ENCODE data around the gene AFP.

The AFP gene

DNA sequence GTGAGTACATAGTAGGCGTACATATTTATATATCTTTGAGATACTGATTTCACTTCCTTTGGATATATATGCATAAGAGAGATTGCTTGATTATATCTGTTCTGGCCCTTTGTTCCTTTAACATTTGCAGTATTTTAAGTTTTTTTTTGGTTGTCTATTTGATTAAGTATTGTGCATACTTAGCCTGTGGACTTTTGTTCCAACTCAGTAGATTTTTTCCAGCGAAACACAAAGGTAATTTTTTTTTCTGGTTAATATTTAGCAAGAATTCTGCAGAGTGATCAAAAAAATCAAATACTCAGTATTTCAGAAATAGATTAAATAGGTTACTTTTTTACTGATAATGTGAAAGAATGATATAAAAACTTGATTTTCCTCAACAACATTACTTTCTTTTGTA, 45.3 kb downstream of the AFP start, which contains the start of gene AFM:
AFM (plus strand) TSS at position 388 of the 400 bp plus-strand sequence. CDS start 31 bp downstream, outside the sequence.
- H3K27ac ChIP-seq (ENCODE audit: low read length): no peak within 1 kb of the TSS
- no peaks in the 10 kb centered on the region for H3K4me1 ChIP-seq (ENCODE audit: control insufficient read depth in 1 of 2, insufficient read depth in 2 of 2, low read length in 2 of 2)
- no peak within 1 kb of the TSS for H3K4me3 ChIP-seq (ENCODE audit: low read depth in 1 of 2, low read length in 2 of 2)
- no peaks in the 10 kb centered on the region for H3K27me3 ChIP-seq (ENCODE audit: low read depth, low read length)
- no peaks in the 10 kb centered on the region for H3K36me3 ChIP-seq (ENCODE audit: control insufficient read depth in 1 of 2, insufficient read depth in 2 of 2, low read length in 2 of 2)
- no peaks in the 10 kb centered on the region for H3K9me3 ChIP-seq (ENCODE audit: control insufficient read depth in 1 of 2, low read length in 2 of 2)

- Histone ChIP-seq H3K27me3 (ENCODE audit: low read depth, low read length) (no peaks in the 10 kb centered on the region), H3K9me3 (ENCODE audit: control insufficient read depth in 1 of 2, low read length in 2 of 2) (no peaks in the 10 kb centered on the region), H3K36me3 (ENCODE audit: control insufficient read depth in 1 of 2, insufficient read depth in 2 of 2, low read length in 2 of 2) (no peaks in the 10 kb centered on the region), H3K4me1 (ENCODE audit: control insufficient read depth in 1 of 2, insufficient read depth in 2 of 2, low read length in 2 of 2) (no peaks in the 10 kb centered on the region), H3K4me3 (ENCODE audit: low read depth in 1 of 2, low read length in 2 of 2) (no peak overlapping the region), H3K27ac (ENCODE audit: low read length) (no peak overlapping the region)
Measured at GRCh38 chr4:73485085-73485484, 49.1 kb downstream of the AFP start.

GRCh38 chr4:73485596-73485995, 49.6 kb downstream of the AFP start:
- Histone ChIP-seq H3K27ac (ENCODE audit: low read length) (no peak overlapping the region), H3K4me3 (ENCODE audit: low read depth in 1 of 2, low read length in 2 of 2) (no peak overlapping the region), H3K9me3 (ENCODE audit: control insufficient read depth in 1 of 2, low read length in 2 of 2) (no peaks in the 10 kb centered on the region), H3K36me3 (ENCODE audit: control insufficient read depth in 1 of 2, insufficient read depth in 2 of 2, low read length in 2 of 2) (no peaks in the 10 kb centered on the region), H3K4me1 (ENCODE audit: control insufficient read depth in 1 of 2, insufficient read depth in 2 of 2, low read length in 2 of 2) (no peaks in the 10 kb centered on the region), H3K27me3 (ENCODE audit: low read depth, low read length) (no peaks in the 10 kb centered on the region)

GRCh38 chr4:73486497-73486896, 50.5 kb downstream of the AFP start:
- Histone ChIP-seq H3K27ac (ENCODE audit: low read length) (no peak overlapping the region), H3K4me1 (ENCODE audit: control insufficient read depth in 1 of 2, insufficient read depth in 2 of 2, low read length in 2 of 2) (no peaks in the 10 kb centered on the region), H3K27me3 (ENCODE audit: low read depth, low read length) (no peaks in the 10 kb centered on the region), H3K4me3 (ENCODE audit: low read depth in 1 of 2, low read length in 2 of 2) (no peak overlapping the region), H3K9me3 (ENCODE audit: control insufficient read depth in 1 of 2, low read length in 2 of 2) (no peaks in the 10 kb centered on the region), H3K36me3 (ENCODE audit: control insufficient read depth in 1 of 2, insufficient read depth in 2 of 2, low read length in 2 of 2) (no peaks in the 10 kb centered on the region)

GRCh38 chr4:73487233-73487632, 51.2 kb downstream of the AFP start:
- Histone ChIP-seq H3K27ac (ENCODE audit: low read length) (no peak overlapping the region), H3K27me3 (ENCODE audit: low read depth, low read length) (no peaks in the 10 kb centered on the region), H3K4me1 (ENCODE audit: control insufficient read depth in 1 of 2, insufficient read depth in 2 of 2, low read length in 2 of 2) (no peaks in the 10 kb centered on the region), H3K36me3 (ENCODE audit: control insufficient read depth in 1 of 2, insufficient read depth in 2 of 2, low read length in 2 of 2) (no peaks in the 10 kb centered on the region), H3K9me3 (ENCODE audit: control insufficient read depth in 1 of 2, low read length in 2 of 2) (no peaks in the 10 kb centered on the region), H3K4me3 (ENCODE audit: low read depth in 1 of 2, low read length in 2 of 2) (no peak overlapping the region)

GRCh38 chr4:73499996-73500765, 64.2 kb downstream of the AFP start:
- Histone ChIP-seq H3K27ac (ENCODE audit: low read length) (peak overlapping the region; percentile 45), H3K4me1 (ENCODE audit: control insufficient read depth in 1 of 2, insufficient read depth in 2 of 2, low read length in 2 of 2) (peaks cover 0 to 7% of the 10 kb centered on the region in 2 donors), H3K36me3 (ENCODE audit: control insufficient read depth in 1 of 2, insufficient read depth in 2 of 2, low read length in 2 of 2) (no peaks in the 10 kb centered on the region), H3K9me3 (ENCODE audit: control insufficient read depth in 1 of 2, low read length in 2 of 2) (no peaks in the 10 kb centered on the region), H3K4me3 (ENCODE audit: low read depth in 1 of 2, low read length in 2 of 2) (no peak overlapping the region), H3K27me3 (ENCODE audit: low read depth, low read length) (no peaks in the 10 kb centered on the region)

DNA sequence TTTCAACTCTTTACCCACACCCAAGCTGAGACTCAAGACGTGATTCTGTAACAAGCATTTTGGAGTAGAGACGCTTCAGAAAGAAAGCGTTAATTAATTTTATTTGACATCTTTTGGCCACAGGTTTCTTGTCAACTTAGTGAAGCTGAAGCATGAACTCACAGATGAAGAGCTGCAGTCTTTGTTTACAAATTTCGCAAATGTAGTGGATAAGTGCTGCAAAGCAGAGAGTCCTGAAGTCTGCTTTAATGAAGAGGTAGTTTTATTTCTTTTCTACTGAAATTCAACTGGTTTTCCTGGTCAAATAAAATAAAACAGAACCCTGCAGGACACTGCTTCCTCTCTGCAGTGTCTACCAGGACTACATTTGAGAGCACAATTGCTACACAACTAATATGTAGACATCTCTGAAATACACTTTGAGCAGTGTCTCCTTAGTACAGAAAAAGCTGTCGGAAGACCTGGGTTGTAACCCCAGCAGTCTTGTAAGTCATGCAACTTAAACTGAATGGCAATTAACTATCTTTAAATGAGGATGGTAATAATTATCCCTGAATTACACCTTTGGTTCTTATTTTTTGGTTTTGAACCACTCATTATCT, 65.7 kb downstream of the AFP start:
- Histone ChIP-seq H3K9me3 (ENCODE audit: control insufficient read depth in 1 of 2, low read length in 2 of 2) (no peaks in the 10 kb centered on the region), H3K27ac (ENCODE audit: low read length) (no peak overlapping the region), H3K4me3 (ENCODE audit: low read depth in 1 of 2, low read length in 2 of 2) (no peak overlapping the region), H3K36me3 (ENCODE audit: control insufficient read depth in 1 of 2, insufficient read depth in 2 of 2, low read length in 2 of 2) (no peaks in the 10 kb centered on the region), H3K4me1 (ENCODE audit: control insufficient read depth in 1 of 2, insufficient read depth in 2 of 2, low read length in 2 of 2) (peaks cover 0 to 7% of the 10 kb centered on the region in 2 donors), H3K27me3 (ENCODE audit: low read depth, low read length) (no peaks in the 10 kb centered on the region)

GRCh38 chr4:73505567-73505966, 69.5 kb downstream of the AFP start:
- Histone ChIP-seq H3K27me3 (ENCODE audit: low read depth, low read length) (no peaks in the 10 kb centered on the region), H3K27ac (ENCODE audit: low read length) (no peak overlapping the region), H3K9me3 (ENCODE audit: control insufficient read depth in 1 of 2, low read length in 2 of 2) (no peaks in the 10 kb centered on the region), H3K36me3 (ENCODE audit: control insufficient read depth in 1 of 2, insufficient read depth in 2 of 2, low read length in 2 of 2) (no peaks in the 10 kb centered on the region), H3K4me3 (ENCODE audit: low read depth in 1 of 2, low read length in 2 of 2) (no peak overlapping the region), H3K4me1 (ENCODE audit: control insufficient read depth in 1 of 2, insufficient read depth in 2 of 2, low read length in 2 of 2) (peaks cover 0 to 7% of the 10 kb centered on the region in 2 donors)
